ENCODE data around the gene SET.

Gene SET

GRCh38 chr9:128675382-128675781 is 13.6 kb upstream of the SET start:
- DNase-seq (ENCODE audit: low read depth) = no peak
- H3K4me3 ChIP-seq (ENCODE audit: control insufficient read depth, low read depth, low read length) = no peak overlapping the region
- TF ChIP-seq, protein P1, sequence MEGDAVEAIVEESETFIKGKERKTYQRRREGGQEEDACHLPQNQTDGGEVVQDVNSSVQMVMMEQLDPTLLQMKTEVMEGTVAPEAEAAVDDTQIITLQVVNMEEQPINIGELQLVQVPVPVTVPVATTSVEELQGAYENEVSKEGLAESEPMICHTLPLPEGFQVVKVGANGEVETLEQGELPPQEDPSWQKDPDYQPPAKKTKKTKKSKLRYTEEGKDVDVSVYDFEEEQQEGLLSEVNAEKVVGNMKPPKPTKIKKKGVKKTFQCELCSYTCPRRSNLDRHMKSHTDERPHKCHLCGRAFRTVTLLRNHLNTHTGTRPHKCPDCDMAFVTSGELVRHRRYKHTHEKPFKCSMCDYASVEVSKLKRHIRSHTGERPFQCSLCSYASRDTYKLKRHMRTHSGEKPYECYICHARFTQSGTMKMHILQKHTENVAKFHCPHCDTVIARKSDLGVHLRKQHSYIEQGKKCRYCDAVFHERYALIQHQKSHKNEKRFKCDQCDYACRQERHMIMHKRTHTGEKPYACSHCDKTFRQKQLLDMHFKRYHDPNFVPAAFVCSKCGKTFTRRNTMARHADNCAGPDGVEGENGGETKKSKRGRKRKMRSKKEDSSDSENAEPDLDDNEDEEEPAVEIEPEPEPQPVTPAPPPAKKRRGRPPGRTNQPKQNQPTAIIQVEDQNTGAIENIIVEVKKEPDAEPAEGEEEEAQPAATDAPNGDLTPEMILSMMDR (conservative IDR thresholded peaks at IDR 0.05; ENCODE audit: control insufficient read depth, insufficient read depth, low read depth, low read length) = no peak

- TF ChIP-seq, protein P1 (conservative IDR thresholded peaks at IDR 0.05; ENCODE audit: control insufficient read depth, insufficient read depth, low read depth, low read length) = no peak
- no peak overlapping the region for H3K4me3 ChIP-seq (ENCODE audit: control insufficient read depth, low read depth, low read length)
- DNase-seq (ENCODE audit: low read depth) = no peak
Measured at GRCh38 chr9:128677794-128678193, 11.2 kb upstream of the SET start.

DNA sequence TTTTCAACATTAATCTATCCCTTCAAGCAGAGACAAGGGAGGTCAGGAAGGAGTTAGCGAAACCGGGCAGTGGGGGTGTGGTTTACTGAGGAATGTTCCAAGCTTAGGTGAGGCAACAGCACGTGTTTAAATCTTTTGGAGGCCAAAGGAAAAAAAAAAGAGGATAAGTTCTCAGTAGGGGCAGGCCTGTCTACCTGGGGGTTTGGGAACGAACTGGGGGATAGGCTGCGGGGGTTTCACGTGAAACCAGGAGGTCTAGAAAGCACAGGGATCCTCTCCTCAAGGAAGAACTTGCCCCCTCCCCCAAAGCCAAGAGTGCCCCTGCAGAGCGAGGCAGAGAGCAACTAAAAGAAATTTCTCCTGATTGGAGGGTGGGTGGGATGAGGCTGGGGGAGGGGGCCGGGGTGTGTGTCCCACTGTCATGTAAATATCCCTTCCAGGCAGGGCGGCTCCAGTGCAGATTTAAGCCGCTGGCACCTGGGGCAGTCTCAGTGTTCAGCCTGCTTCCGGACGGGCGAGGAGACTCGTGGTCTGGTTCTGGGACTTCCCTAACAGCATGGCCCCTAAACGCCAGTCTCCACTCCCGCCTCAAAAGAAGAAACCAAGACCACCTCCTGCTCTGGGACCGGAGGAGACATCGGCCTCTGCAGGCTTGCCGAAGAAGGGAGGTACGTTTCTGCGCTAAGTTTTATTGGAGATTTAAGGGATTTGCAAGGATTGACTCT is 5.5 kb upstream of the SET start:
- TF ChIP-seq, protein P1 (conservative IDR thresholded peaks at IDR 0.05; ENCODE audit: control insufficient read depth, insufficient read depth, low read depth, low read length) = no peak
- H3K4me3 ChIP-seq (ENCODE audit: control insufficient read depth, low read depth, low read length) = peak overlapping the region; percentile 80
- peak; percentile 52 for DNase-seq (ENCODE audit: low read depth)

DNA sequence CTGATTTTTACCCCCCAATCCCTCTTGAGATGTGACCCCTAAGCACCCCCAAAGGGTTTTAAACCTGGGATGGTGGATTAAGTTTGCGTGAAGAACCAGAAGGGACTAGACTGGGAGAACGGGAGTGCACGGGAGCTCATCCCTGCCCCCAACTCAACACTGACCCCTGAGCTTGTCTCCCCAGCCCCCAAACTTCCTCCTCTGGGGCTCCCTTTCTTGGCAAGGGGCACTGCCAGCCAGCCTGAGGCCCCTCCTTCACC is 5.0 kb upstream of the SET start:
- TF ChIP-seq, protein P1 (conservative IDR thresholded peaks at IDR 0.05; ENCODE audit: control insufficient read depth, insufficient read depth, low read depth, low read length) = no peak
- DNase-seq (ENCODE audit: low read depth) = no peak
- peak overlapping the region; percentile 80 for H3K4me3 ChIP-seq (ENCODE audit: control insufficient read depth, low read depth, low read length)

DNA sequence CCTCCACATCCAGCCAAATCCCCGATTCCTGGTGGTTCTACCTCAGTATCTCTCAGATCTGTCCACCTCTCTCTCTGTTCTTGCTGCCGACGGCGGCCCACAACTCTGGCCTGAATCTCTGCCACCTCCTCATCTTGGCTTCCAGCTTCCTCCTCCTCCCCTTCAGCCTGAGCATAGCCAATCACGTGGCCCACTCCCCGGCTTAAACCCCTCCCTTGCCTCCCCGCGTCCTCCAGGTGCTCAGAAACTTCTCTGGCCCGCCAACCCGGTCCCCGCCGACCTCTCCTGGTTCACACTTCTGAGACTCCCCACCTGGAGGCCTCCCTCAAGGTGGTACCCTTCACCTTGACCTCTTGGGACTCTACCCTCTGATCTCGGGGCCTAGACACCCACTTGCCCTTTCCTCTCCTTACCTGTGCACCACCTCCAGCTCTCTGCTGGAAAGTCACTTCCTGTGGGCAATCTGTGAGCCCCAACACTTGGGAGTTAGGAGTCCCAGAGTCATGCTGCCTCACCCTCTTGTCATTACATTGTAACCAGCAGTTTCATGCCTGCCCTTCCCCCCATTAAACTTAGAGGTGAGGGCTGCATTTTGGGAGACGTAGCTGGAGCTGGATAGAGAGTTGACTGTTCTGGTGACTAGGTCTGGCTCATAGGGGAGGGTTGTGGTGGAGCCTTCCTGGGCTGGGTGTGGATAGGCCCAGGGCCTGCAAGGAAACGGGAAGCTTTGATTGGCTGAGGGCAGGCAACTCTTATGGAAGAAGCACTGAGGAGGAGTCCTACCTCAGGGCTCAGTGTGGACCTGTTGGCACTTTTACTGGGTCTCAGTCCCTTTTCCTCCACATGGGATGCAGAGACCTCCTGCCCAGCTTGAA is 4.5 kb upstream of the SET start:
- DNase-seq (ENCODE audit: low read depth) = peak; percentile 85
- TF ChIP-seq, protein P1 (conservative IDR thresholded peaks at IDR 0.05; ENCODE audit: control insufficient read depth, insufficient read depth, low read depth, low read length) = no peak
- peak overlapping the region; percentile 80 for H3K4me3 ChIP-seq (ENCODE audit: control insufficient read depth, low read depth, low read length)

DNA sequence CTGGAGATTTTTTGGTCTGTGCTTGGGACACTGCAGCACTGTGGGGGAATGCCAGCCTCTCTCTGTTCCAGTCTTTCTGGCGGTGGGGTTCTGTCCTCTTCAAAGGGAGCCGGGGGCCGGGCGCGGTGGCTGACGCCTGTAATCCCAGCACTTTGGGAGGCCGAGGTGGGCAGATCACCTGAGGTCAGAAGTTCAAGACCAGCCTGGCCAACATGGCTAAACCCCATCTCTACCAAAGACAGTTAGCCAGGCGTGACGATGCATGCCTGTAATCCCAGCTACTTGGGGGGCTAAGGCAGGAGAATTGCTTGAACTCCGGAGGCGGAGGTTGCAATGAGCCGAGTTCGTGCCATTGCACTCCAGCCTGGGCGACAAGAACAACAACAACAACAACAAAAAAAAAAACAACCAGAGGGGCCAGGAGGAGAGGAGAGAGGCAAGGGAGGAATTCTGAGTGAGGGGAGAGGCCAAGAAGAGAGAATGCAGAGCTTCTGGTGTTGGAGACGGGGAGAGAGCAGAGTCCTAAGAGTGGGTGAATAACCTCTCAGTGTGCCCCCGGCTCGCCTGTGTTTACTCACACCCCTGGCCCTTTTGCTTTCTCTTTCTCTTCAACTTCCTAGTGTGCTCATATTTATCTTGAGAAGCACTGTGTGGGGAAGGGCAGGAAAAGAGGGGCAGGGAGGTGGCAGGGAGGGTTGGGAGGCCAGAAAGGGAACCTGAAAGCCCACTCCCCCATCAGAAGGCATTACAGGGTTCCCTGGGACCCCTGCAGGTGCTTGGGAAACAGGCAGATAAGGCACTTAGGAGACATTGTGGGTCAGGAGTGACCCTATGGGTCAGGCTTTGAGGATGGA is 3.2 kb upstream of the SET start:
- TF ChIP-seq, protein P1 (conservative IDR thresholded peaks at IDR 0.05; ENCODE audit: control insufficient read depth, insufficient read depth, low read depth, low read length) = no peak
- H3K4me3 ChIP-seq (ENCODE audit: control insufficient read depth, low read depth, low read length) = no peak overlapping the region
- DNase-seq (ENCODE audit: low read depth) = no peak
